Small intestine (tissue), 7 donors: ENCODE measurements around the gene ASTN1. TPM values are rescaled to one million over a fixed set of nuclear protein-coding genes. Genes with fewer than 3 reads are reported as not detected.

Source experiments
- DNase-seq, 2 donors: peaks; one replicate each; pipeline versions ENCODE4 v3.0.0 to v3.0.0-alpha.2; 2013
- FAIRE-seq: peaks from 2 replicates; lab custom pipeline; 2012; peaks lifted over from hg19 to GRCh38; lab: Jason Lieb, UNC
- H3K27ac ChIP-seq, 3 donors: one replicate each; pipeline ENCODE4 v1.5.1; 2013; ENCODE audit warnings: low read length in 2 of 3, mild to moderate bottlenecking in 2 of 3, control low read depth in 1 of 3, inconsistent platforms in 1 of 3, low read depth in 1 of 3, moderate library complexity in 1 of 3
- H3K27me3 ChIP-seq, 3 donors: one replicate each; pipeline ENCODE4 v1.6.1; 2013; ENCODE audit warnings: low read length in 3 of 3, inconsistent platforms in 1 of 3; ENCODE audit not compliant: control insufficient read depth in 3 of 3, insufficient read depth in 3 of 3
- H3K36me3 ChIP-seq, 3 donors: one replicate each; pipeline ENCODE4 v1.6.1; 2013; ENCODE audit warnings: low read length in 3 of 3, inconsistent platforms in 1 of 3, low read depth in 1 of 3, mild to moderate bottlenecking in 1 of 3, moderate library complexity in 1 of 3; ENCODE audit not compliant: control insufficient read depth in 3 of 3, insufficient read depth in 2 of 3
- H3K4me1 ChIP-seq, 3 donors: one replicate each; pipeline ENCODE4 v1.6.1; 2013; ENCODE audit warnings: low read length in 2 of 3, inconsistent platforms in 1 of 3, low read depth in 1 of 3, mild to moderate bottlenecking in 1 of 3, moderate library complexity in 1 of 3; ENCODE audit not compliant: control insufficient read depth in 3 of 3, insufficient read depth in 2 of 3
- H3K4me3 ChIP-seq, 3 donors: one replicate each; pipeline ENCODE4 v1.5.1; 2013; ENCODE audit warnings: low read length in 3 of 3, control low read depth in 1 of 3, inconsistent platforms in 1 of 3, low read depth in 1 of 3, mild to moderate bottlenecking in 1 of 3, moderate library complexity in 1 of 3
- H3K9me3 ChIP-seq, 2 donors: one replicate each; pipeline ENCODE4 v1.6.1; 2013; ENCODE audit warnings: low read depth in 1 of 2, low read length in 1 of 2; ENCODE audit not compliant: control insufficient read depth in 2 of 2, insufficient read depth in 1 of 2
- WGBS, 3 donors: extraction: QIAGEN DNeasy Blood & Tissue Kit; methylation state at CpG; one replicate each; pipeline ENCODE4 v1.1.7; 2013; 5-methylcytosine and 5-hydroxymethylcytosine counted together
- polyA plus RNA-seq, 4 donors: library from polyadenylated mRNA; stranded (reverse) in 3 of 4; unstranded in 1 of 4; fragments of 200-250 nt in 3 of 4; fragments of 120-200 nt in 1 of 4; gene quantifications; one replicate each; pipeline versions ENCODE4 v1.2.1 to v1.2.3, GENCODE V29; 2013
- donor health status: healthy with polysubstance abuse.
- donor health status: control.
- donor health status: control.
- donor health status: Bipolar disorder and iron deficiency.
- donor health status: healthy.

Gene ASTN1
- polyA plus RNA-seq, 4 donors = 0.15 to 0.90 TPM; not detected in 2

GRCh38 chr1:176831150-176831549 is 333.4 kb downstream of the ASTN1 start:
- H3K9me3 ChIP-seq = no peaks in the 10 kb centered on the region
- H3K27me3 ChIP-seq = no peaks in the 10 kb centered on the region
- FAIRE-seq (no peak), DNase-seq (no peak)
- H3K4me1 ChIP-seq = no peaks in the 10 kb centered on the region
- H3K36me3 ChIP-seq = no peaks in the 10 kb centered on the region
- no peak overlapping the region for H3K4me3 ChIP-seq
- no peak overlapping the region for H3K27ac ChIP-seq
- WGBS, 3 donors = 31 to 52% (median 40%) methylated on average over 2 of the region's 2 CpGs

DNA sequence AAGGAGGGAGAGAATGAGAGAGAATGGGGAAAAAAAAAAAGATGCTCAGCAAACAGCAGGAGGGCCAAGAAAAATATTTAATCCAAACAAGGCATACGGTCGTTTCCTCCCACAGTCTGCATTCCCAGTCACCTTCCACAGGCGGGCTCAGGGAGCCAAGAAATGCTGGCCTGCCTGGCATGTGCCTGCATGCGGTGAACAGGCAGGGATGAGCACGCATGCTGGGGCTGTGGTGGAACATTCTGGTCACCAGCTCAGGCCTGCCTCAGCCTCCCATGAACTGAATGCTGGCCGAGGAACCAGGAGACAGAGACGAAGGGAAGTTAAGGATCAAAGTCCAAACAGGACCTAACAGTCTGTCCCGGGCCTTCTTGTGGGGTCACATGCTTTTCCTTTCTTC is 335.3 kb downstream of the ASTN1 start:
- H3K4me3 ChIP-seq = no peak overlapping the region
- H3K4me1 ChIP-seq = no peaks in the 10 kb centered on the region
- no peaks in the 10 kb centered on the region for H3K36me3 ChIP-seq
- no peak overlapping the region for H3K27ac ChIP-seq
- DNase-seq = no peak
- no peak for FAIRE-seq
- H3K27me3 ChIP-seq = no peaks in the 10 kb centered on the region
- no peaks in the 10 kb centered on the region for H3K9me3 ChIP-seq
- WGBS, 3 donors = 55 to 59% (median 55%) methylated on average over 8 of the region's 8 CpGs

DNA sequence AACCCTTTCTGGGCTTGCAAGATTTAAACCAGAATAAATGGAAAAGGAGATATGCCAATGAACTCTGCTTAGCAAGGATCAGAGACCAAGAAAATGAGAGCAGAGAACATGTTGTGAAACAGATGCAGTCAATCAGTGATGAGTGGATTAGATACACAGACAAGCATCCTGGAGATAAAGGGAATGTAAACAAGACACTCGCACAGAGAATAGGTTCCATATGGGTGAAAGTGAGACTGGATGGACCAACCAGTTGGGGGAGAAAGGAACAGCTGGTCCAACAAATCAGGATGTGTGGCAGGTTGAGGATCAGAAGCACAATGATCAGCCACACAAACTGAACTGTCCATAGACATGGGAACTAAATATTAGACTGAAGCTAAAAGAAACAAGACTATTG is 338.2 kb downstream of the ASTN1 start:
- Histone ChIP-seq H3K27ac (no peak overlapping the region), H3K4me3 (no peak overlapping the region), H3K9me3 (no peaks in the 10 kb centered on the region), H3K4me1 (no peaks in the 10 kb centered on the region), H3K36me3 (no peaks in the 10 kb centered on the region), H3K27me3 (no peaks in the 10 kb centered on the region)
- WGBS, 3 donors = 5 to 21% (median 20%) methylated on average over 1 of the region's 1 CpG
- DNase-seq (no peak), FAIRE-seq (no peak)

DNA sequence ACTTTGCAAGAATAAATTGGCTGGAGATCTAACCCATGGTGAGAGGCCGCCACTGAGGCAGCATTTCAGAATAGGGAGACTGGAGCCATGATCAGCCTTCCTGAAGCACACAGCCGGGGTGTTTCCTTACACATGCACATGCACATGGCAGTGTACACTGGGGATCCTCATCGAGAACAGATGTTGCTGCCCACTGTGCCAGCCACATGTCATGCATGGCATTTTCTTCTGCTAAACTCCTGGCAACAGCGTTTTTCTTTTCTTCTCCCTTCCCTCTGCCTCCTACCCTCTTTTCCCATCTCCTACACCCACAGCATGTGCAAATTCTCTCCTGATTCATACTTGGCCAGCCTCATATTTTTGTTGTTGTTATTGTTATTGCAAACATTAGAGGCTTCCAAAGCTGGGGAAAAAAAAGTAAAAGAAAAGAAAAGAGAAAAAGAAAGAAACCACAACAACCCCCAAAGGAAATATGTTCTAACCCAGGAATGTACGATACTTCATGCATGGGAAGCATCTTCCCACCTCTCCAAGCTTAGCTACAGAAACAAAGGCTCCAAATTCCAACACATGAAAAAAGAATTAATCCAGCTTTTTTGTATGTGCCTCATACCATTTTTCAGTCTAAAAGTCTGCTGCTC is 344.0 kb downstream of the ASTN1 start:
- no peaks in the 10 kb centered on the region for H3K27me3 ChIP-seq
- no peak for DNase-seq
- H3K36me3 ChIP-seq = no peaks in the 10 kb centered on the region
- H3K9me3 ChIP-seq = no peaks in the 10 kb centered on the region
- no peak overlapping the region for H3K27ac ChIP-seq
- 78 to 80% (median 78%) methylated on average over 5 of the region's 5 CpGs for WGBS, 3 donors
- no peaks in the 10 kb centered on the region for H3K4me1 ChIP-seq
- FAIRE-seq = no peak
- no peak overlapping the region for H3K4me3 ChIP-seq

DNA sequence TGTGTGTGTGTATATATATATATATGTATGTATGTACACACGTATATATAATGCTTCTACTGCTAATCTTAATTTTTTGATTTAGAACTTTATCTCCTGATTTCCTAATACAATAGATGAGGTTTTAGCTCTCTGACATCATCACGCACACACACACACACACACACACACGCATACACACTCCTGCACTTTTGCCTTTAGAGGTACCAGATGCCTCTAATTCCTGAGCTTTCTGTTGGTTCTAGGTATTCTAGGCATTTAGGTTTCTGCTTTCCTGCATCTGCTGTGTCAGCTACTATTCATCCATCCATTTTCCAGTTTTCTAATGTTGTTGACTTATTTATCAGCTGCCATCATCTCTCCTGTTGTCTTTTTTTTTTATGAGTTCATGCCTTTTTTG is 348.3 kb downstream of the ASTN1 start:
- no peaks in the 10 kb centered on the region for H3K4me1 ChIP-seq
- H3K27me3 ChIP-seq = no peaks in the 10 kb centered on the region
- H3K36me3 ChIP-seq = no peaks in the 10 kb centered on the region
- FAIRE-seq (no peak), DNase-seq (no peak)
- no peak overlapping the region for H3K4me3 ChIP-seq
- no peak overlapping the region for H3K27ac ChIP-seq
- WGBS, 3 donors = 80 to 95% (median 89%) methylated on average over 3 of the region's 3 CpGs
- no peaks in the 10 kb centered on the region for H3K9me3 ChIP-seq

GRCh38 chr1:176815621-176816020 is 348.9 kb downstream of the ASTN1 start:
- Histone ChIP-seq H3K27ac (no peak overlapping the region), H3K4me3 (no peak overlapping the region), H3K9me3 (no peaks in the 10 kb centered on the region), H3K4me1 (no peaks in the 10 kb centered on the region), H3K36me3 (no peaks in the 10 kb centered on the region), H3K27me3 (no peaks in the 10 kb centered on the region)
- 76 to 80% (median 80%) methylated on average over 6 of the region's 6 CpGs for WGBS, 3 donors
- DNase-seq (no peak), FAIRE-seq (no peak)

DNA sequence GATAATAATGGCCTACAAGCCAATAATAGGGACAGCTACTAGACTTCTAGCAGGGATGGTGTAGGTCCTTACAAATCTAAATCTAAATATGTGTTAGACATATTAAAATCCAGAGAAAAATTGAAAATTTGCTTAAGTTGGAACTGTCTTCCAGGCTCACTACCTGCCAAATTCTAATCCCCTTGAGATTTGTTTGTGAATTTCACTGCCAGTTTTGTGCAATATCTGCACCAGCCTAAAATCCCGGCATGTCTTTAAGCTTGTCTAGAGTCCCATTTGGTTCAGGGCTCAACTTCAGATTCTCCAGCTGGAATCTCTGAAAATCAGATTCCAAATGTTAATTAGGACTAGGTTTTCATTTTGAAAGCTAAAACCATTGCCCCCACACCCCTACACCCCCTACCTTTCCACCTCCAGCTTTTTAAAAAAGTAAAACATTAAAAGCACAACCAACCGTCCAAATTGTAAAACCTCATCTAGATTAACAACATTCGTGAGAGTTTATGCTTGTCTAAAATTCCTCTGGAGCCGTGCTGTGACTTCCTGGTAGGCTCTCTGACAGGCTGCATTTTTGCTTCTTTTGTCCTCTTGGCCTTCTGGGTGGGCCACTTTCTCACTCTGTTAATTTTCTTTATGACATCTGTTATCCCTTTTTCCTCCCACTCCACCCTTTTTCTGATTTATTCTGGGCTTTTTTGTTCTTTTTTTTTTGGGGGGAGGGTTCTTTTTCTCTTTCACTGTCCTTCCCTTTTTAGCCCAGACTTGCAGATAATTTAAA is 352.8 kb downstream of the ASTN1 start:
- DNase-seq (no peak), FAIRE-seq (no peak)
- H3K36me3 ChIP-seq = no peaks in the 10 kb centered on the region
- 29 to 31% (median 31%) methylated on average over 4 of the region's 4 CpGs for WGBS, 3 donors
- no peak overlapping the region for H3K27ac ChIP-seq
- H3K9me3 ChIP-seq = no peaks in the 10 kb centered on the region
- no peaks in the 10 kb centered on the region for H3K27me3 ChIP-seq
- H3K4me3 ChIP-seq = no peak overlapping the region
- no peaks in the 10 kb centered on the region for H3K4me1 ChIP-seq

DNA sequence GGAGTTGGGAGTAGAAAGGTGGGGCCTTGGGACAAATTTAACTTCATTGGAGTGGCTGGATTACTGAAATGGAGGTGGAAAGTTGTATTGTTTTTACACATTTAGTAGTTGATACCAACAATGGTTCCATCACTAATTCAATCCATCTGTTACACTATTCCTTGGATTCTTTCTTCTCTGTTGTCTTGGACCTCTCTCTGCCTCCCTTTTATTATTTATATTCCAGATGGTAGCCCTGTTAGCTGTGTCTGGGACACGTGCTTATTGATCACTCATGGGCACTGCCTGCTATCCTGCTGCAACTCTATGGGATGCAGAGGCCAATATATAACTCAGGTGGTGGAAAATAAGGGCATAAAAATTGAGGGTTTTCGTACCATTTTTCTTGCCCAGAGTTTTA is 355.2 kb downstream of the ASTN1 start:
- no peaks in the 10 kb centered on the region for H3K27me3 ChIP-seq
- H3K4me1 ChIP-seq = no peaks in the 10 kb centered on the region
- DNase-seq (no peak), FAIRE-seq (no peak)
- no peaks in the 10 kb centered on the region for H3K36me3 ChIP-seq
- no peak overlapping the region for H3K27ac ChIP-seq
- 65 to 81% (median 74%) methylated on average over 2 of the region's 2 CpGs for WGBS, 3 donors
- H3K4me3 ChIP-seq = no peak overlapping the region
- no peaks in the 10 kb centered on the region for H3K9me3 ChIP-seq
